ENCODE data around the gene NOX3.

DNA sequence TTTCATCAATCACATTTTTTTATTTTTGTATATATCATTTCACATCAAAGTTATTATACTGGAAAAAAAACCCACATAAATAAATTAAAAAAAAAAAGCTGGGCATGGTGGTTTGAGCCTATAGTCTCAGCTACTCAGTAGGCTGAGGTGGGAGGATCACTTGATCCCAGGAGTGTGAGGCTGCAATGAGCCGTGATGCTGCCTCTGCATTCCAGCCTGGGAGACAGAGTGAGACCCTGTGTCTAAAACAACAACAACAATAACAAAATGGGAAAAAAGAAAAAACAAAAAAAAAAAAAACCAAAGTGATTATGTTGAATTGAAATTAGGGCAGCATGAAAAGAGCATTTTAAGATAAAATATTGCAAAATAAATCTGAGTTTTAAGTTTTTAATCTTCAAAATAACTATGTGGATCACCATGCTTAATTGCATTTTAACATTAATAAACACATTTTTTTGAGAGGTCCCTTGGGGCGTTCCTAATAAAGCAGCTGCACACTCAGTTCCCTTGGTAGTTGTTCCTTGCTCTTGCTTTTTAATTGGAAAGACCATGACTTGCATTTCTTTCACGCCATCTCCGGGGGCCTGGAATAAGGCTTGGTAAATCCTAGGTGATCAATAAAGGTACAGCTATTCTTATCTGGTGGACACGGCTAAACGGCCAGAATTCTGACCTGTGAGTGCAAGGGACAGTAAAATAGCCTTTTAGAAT lies 15.1 kb downstream of the NOX3 start:
- no peak for TF ChIP-seq POLR2A (IDR thresholded peaks at IDR 0.05)
- TF ChIP-seq, protein P1, sequence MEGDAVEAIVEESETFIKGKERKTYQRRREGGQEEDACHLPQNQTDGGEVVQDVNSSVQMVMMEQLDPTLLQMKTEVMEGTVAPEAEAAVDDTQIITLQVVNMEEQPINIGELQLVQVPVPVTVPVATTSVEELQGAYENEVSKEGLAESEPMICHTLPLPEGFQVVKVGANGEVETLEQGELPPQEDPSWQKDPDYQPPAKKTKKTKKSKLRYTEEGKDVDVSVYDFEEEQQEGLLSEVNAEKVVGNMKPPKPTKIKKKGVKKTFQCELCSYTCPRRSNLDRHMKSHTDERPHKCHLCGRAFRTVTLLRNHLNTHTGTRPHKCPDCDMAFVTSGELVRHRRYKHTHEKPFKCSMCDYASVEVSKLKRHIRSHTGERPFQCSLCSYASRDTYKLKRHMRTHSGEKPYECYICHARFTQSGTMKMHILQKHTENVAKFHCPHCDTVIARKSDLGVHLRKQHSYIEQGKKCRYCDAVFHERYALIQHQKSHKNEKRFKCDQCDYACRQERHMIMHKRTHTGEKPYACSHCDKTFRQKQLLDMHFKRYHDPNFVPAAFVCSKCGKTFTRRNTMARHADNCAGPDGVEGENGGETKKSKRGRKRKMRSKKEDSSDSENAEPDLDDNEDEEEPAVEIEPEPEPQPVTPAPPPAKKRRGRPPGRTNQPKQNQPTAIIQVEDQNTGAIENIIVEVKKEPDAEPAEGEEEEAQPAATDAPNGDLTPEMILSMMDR (IDR thresholded peaks at IDR 0.05 in 8 of 11, conservative IDR thresholded peaks at IDR 0.05 in 3 of 11): no peak
